ENCODE data around the gene KDM3B.

Gene KDM3B

GRCh38 chr5:138453590-138453989 is 101.1 kb downstream of the KDM3B start:
- no peak for DNase-seq

GRCh38 chr5:138454121-138454520 is 101.6 kb downstream of the KDM3B start:
- DNase-seq = no peak

GRCh38 chr5:138455232-138455930 is 102.9 kb downstream of the KDM3B start:
- DNase-seq = no peak

- DNase-seq = no peak
Observed at GRCh38 chr5:138457531-138458275, 105.2 kb downstream of the KDM3B start.

GRCh38 chr5:138458384-138458783 is 105.9 kb downstream of the KDM3B start:
- no peak for DNase-seq

GRCh38 chr5:138458856-138459255 is 106.4 kb downstream of the KDM3B start:
- DNase-seq = no peak

GRCh38 chr5:138459311-138459933 is 106.9 kb downstream of the KDM3B start:
- DNase-seq = no peak

GRCh38 chr5:138460032-138460693 is 107.7 kb downstream of the KDM3B start:
- DNase-seq = no peak

- no peak for DNase-seq
Observed at GRCh38 chr5:138461343-138462125, 109.0 kb downstream of the KDM3B start.

GRCh38 chr5:138463419-138464007 is 111.0 kb downstream of the KDM3B start:
- DNase-seq = no peak

- peak; percentile 56 for DNase-seq
Observed at GRCh38 chr5:138464008-138464387, 111.5 kb downstream of the KDM3B start.

GRCh38 chr5:138464388-138465260 is 112.1 kb downstream of the KDM3B start:
- DNase-seq = peak; percentile 84

GRCh38 chr5:138465261-138466124 is 113.0 kb downstream of the KDM3B start, which contains the start of gene EGR1:
Gene EGR1, plus strand, starts transcription at chr5:138465479. Its CDS starts 283 bp downstream, at chr5:138465762.
- DNase-seq = peak; percentile 80

GRCh38 chr5:138466125-138466899 is 113.8 kb downstream of the KDM3B start:
- DNase-seq = no peak

GRCh38 chr5:138466900-138467710 is 114.6 kb downstream of the KDM3B start:
- no peak for DNase-seq

- DNase-seq = no peak
Observed at GRCh38 chr5:138467711-138468132, 115.2 kb downstream of the KDM3B start.

GRCh38 chr5:138468133-138468965 is 115.9 kb downstream of the KDM3B start:
- DNase-seq = no peak
